Measurements from ENCODE around the gene ERP44. TPM values are rescaled to one million over a fixed set of nuclear protein-coding genes. Genes with fewer than 3 reads are reported as not detected.

ERP44 gene
- total RNA-seq, 1 donor from 2014 or later, result 21.3 TPM

DNA sequence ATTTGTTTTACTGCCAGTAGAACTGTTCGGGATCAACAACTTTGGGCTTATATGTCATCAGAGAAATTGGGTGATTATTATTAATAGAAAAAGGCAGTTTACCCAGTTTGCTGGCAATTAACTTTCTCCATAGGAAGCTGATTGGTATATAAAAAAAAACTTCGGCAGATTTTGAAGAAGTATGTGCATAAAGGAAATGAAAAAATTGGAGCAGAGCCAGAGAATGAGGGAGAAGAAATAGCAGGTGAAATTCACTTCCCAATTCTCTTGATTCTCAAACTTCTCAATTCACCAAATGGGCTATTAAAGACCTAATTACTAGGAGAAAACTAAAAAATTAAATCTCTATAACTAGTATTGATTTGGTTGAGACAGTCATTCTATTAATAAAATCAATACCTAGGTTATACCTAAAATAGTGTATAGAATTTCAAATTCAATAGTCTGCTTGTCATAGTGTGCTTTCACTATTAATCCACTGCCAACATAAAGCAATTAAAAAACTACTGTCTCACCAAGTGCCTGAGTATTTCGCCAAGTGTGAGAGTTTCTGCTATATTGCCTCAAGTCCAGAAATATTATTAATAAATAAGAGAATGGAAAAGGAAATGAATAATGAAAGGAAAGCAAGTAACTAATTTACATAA is 144.8 kb downstream of the ERP44 start:
- DNase-seq (ENCODE audit: low spot score), result no peak

DNA sequence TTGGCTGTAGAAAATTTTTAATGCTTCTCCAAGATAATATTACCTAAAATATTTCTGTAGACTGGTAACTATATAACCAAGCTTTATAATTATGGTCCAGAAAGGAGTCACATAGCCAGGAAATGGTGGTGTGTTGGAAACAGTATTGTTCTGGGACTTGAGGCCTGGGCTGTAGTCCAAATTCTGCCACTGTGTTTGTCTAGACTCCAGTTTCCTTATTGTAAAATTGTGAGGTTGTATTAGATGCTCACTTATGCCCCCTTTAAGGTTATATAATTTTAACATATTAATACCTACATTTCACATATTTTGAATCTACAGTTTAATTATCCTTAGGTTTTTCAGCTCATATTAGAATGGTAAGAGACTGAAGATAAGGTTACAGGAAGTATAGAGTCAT is 149.9 kb downstream of the ERP44 start:
- no peak for DNase-seq (ENCODE audit: low spot score)

DNA sequence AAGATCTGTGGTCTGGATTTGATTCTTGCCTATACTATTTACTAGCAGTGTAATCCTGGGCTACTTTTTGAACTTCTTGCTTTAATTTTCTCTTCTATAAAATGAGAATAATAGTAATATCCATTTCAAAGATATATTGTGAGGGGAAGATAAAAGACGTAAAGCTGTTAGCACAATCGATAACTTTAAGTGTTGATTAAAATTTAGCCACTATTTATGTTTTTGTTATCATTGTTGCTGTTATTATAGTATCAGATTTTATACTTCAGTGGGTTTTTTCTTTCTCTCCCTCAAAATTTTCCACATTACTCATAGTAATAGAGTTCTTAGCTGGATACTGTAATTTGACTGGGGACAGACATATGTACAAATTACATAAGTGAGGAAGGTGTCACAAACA is 150.3 kb downstream of the ERP44 start:
- no peak for DNase-seq (ENCODE audit: low spot score)

GRCh38 chr9:99947395-99947794 is 151.4 kb downstream of the ERP44 start:
- DNase-seq (ENCODE audit: low spot score), result no peak

- no peak for DNase-seq (ENCODE audit: low spot score)
Measured at GRCh38 chr9:99936947-99937587, 161.7 kb downstream of the ERP44 start.

DNA sequence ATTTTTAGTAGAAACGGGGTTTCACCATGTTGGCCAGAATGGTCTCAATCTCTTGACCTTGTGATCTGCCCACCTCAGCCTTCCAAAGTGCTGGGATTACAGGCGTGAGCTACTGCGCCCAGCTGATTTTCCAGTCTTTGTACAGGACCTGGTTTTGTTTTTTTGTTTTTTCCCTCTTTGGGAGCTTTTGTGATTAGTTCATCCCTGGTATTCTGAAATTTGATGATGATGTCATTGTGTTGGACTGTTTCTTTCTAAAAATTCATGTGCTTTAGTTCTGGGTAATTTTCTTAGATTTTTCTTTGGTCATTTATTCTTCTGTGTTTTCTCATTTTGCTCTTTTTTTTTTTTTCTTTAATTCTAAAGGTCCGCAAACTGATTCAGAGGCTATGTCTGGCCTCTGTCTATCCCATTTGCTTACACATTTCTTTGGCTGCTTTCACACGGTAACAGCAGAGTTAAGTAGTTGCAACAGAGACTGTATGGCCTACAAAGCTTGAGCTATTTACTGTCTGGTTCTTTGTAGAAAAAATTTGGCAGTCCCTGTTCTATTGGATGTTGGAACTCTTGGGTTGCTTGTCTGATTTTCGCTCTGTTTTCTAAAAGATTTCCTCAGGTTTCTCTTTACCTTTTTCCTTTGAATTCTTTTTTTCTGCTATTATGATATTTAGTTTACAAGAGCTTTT is 167.5 kb downstream of the ERP44 start:
- no peak for DNase-seq (ENCODE audit: low spot score)

DNA sequence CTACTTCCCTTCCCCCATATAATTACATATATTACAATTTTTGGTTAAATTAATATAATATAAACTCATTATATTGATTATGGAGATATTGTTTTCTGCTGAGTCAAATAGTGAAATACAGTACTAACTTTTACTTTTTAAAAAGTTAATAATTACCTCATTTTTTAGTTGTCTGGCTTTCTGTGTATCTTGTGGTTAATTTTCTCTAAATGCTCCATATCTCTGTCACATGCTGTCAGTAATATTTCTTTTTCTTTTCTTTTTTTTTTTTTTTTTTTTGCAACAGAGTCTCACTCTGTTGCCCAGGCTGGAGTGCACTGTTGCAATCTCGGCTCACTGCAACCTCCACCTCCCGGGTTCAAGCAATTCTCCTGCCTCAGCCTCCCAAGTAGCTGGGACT is 169.1 kb downstream of the ERP44 start:
- DNase-seq (ENCODE audit: low spot score), result no peak

Other genes with a start within 250 kb of the ERP44 start
- 26.1 TPM for gene STX17, start 192.3 kb downstream of the ERP44 start, total RNA-seq
- 22.4 TPM for gene INVS, start 243 bp upstream of the ERP44 start, total RNA-seq

Data from mesenteric fat pad (tissue), 1 donor.